ENCODE measurements around the gene RNF41. TPM values are rescaled to one million over a fixed set of nuclear protein-coding genes. Genes with fewer than 3 reads are reported as not detected.

Gene RNF41
- total RNA-seq, 1 donor from 2014 or later, result 49.8 TPM

GRCh38 chr12:56261503-56262232 is 39.9 kb upstream of the RNF41 start:
- DNase-seq (no peak), ATAC-seq (no peak)
- Histone ChIP-seq H3K27me3 (ENCODE audit: low read depth) (no peaks in the 10 kb centered on the region), H3K4me3 (no peak overlapping the region), H3K36me3 (peaks cover under 1% of the 10 kb centered on the region), H3K27ac (no peak overlapping the region), H3K9me3 (no peaks in the 10 kb centered on the region), H3K4me1 (peaks cover 26% of the 10 kb centered on the region)
- intact Hi-C loops (cut with DNase I), result no loop called here
- no peak for TF ChIP-seq CTCF (IDR thresholded peaks at IDR 0.05)

GRCh38 chr12:56260921-56261320 is 39.2 kb upstream of the RNF41 start:
- no peak overlapping the region for H3K27ac ChIP-seq

GRCh38 chr12:56260380-56260779 is 38.7 kb upstream of the RNF41 start:
- H3K4me1 ChIP-seq, result peaks cover 30% of the 10 kb centered on the region
- H3K27me3 ChIP-seq (ENCODE audit: low read depth), result no peaks in the 10 kb centered on the region
- no peak for ATAC-seq
- DNase-seq, result no peak
- no peak for TF ChIP-seq CTCF (IDR thresholded peaks at IDR 0.05)
- intact Hi-C loops (cut with DNase I), result no loop called here
- no peak overlapping the region for H3K4me3 ChIP-seq
- H3K9me3 ChIP-seq, result no peaks in the 10 kb centered on the region
- no peak overlapping the region for H3K27ac ChIP-seq
- H3K36me3 ChIP-seq, result peaks cover 13% of the 10 kb centered on the region

More at GRCh38 chr12:56260921-56261320, 39.2 kb upstream of the RNF41 start:
- no peaks in the 10 kb centered on the region for H3K27me3 ChIP-seq (ENCODE audit: low read depth)
- no peak for ATAC-seq
- no peak for TF ChIP-seq CTCF (IDR thresholded peaks at IDR 0.05)
- DNase-seq, result no peak
- no peak overlapping the region for H3K4me3 ChIP-seq
- intact Hi-C loops (cut with DNase I), result no loop called here
- peaks cover 7% of the 10 kb centered on the region for H3K36me3 ChIP-seq
- H3K4me1 ChIP-seq, result peaks cover 27% of the 10 kb centered on the region
- H3K9me3 ChIP-seq, result no peaks in the 10 kb centered on the region

- H3K36me3 ChIP-seq, result peaks cover 28% of the 10 kb centered on the region
- H3K27me3 ChIP-seq (ENCODE audit: low read depth), result no peaks in the 10 kb centered on the region
- peak overlapping the region; percentile 96 for H3K4me3 ChIP-seq
- H3K27ac ChIP-seq, result peak overlapping the region; percentile 86
- DNase-seq (no peak), ATAC-seq (no peak)
- H3K9me3 ChIP-seq, result no peaks in the 10 kb centered on the region
- TF ChIP-seq CTCF (IDR thresholded peaks at IDR 0.05), result no peak
- peaks cover 31% of the 10 kb centered on the region for H3K4me1 ChIP-seq
- intact Hi-C loops (cut with DNase I), result no loop called here
These were observed 37.1 kb upstream of the RNF41 start for GRCh38 chr12:56258820-56259183.

- Histone ChIP-seq H3K27ac (peak within 1 kb of the TSS; percentile 86), H3K4me1 (peaks cover 31% of the 10 kb centered on the region), H3K27me3 (ENCODE audit: low read depth) (no peaks in the 10 kb centered on the region), H3K36me3 (peaks cover 34% of the 10 kb centered on the region), H3K9me3 (no peaks in the 10 kb centered on the region), H3K4me3 (peak within 1 kb of the TSS; percentile 96)
- DNase-seq, result peak; percentile 83
- peak; percentile 98 for ATAC-seq
- intact Hi-C loops (cut with DNase I), result no loop called here
- TF ChIP-seq CTCF (IDR thresholded peaks at IDR 0.05), result peak; percentile 70
These were observed 36.5 kb upstream of the RNF41 start, which contains the start of gene ANKRD52 for GRCh38 chr12:56258068-56258819. ANKRD52 (minus strand) TSS chr12:56258384; CDS start chr12:56258269, 115 bp downstream.

Measured in lower lobe of right lung (tissue), 2 donors.